ENCODE measurements around the gene CARMIL1.

GRCh38 chr6:25360621-25361020 lies 81.4 kb downstream of the CARMIL1 start:
- TF ChIP-seq CTCF (IDR thresholded peaks at IDR 0.05) (no peak), POLR2A (IDR thresholded peaks at IDR 0.05) (no peak)
